Upper lobe of left lung (tissue), 4 donors: ENCODE data around the gene KRTAP10-5.

Source experiments
- POLR2A ChIP-seq, 4 donors: fragments of 450-650 bp; IDR thresholded peaks; one replicate each; pipeline ENCODE4 v1.5.1; 2016 to 2017; ENCODE audit warnings: antibody characterized with exemption in 4 of 4, mild to moderate bottlenecking in 2 of 4
- TF ChIP-seq, protein P1 (sequence below), 6 experiments: fragments of 450-650 bp in 4 of 6; fragments of 200-600 bp in 2 of 6; sonication (generic) in 2 of 6; IDR thresholded peaks; one replicate each; pipeline ENCODE4 v1.5.1; 2016 to 2019; ENCODE audit warnings: antibody characterized with exemption in 6 of 6

DNA sequence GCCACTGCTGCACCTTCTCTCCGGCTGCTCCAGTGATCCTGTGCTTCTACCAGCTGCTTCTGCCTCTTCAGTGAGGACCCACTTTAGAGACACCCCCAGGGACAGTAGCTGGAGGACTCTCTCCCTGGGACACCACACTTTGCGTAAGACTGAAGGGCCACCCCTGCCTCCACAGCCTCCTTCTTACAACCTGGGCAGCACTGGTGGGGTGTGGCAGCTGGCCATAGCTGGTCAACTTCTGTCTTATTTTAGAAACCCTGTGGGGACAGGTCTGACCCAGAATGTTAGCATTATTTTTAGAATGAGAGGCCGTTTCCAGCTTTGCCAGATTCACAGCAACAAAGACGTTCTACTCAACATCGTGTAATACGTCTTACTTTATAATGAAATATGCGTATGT lies 45.4 kb upstream of the KRTAP10-5 start:
- TF ChIP-seq POLR2A (IDR thresholded peaks at IDR 0.05), result no peak
- TF ChIP-seq, protein P1, sequence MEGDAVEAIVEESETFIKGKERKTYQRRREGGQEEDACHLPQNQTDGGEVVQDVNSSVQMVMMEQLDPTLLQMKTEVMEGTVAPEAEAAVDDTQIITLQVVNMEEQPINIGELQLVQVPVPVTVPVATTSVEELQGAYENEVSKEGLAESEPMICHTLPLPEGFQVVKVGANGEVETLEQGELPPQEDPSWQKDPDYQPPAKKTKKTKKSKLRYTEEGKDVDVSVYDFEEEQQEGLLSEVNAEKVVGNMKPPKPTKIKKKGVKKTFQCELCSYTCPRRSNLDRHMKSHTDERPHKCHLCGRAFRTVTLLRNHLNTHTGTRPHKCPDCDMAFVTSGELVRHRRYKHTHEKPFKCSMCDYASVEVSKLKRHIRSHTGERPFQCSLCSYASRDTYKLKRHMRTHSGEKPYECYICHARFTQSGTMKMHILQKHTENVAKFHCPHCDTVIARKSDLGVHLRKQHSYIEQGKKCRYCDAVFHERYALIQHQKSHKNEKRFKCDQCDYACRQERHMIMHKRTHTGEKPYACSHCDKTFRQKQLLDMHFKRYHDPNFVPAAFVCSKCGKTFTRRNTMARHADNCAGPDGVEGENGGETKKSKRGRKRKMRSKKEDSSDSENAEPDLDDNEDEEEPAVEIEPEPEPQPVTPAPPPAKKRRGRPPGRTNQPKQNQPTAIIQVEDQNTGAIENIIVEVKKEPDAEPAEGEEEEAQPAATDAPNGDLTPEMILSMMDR (IDR thresholded peaks at IDR 0.05), result no peak
